Pancreas (tissue), 10 donors: ENCODE measurements around the gene MEOX1. TPM values are rescaled to one million over a fixed set of nuclear protein-coding genes. Genes with fewer than 3 reads are reported as not detected.
A peak's percentile ranks its signal among the peaks of the same experiment; 100 is the strongest.

Experiments
- ATAC-seq, 4 donors: fragments of 200-7000 bp; cut with Tn5 transposase; one replicate each; pipeline versions ENCODE4 v1.8.0 to v1.9.1; 2020; ENCODE audit warnings: mild to moderate bottlenecking in 4 of 4, moderate library complexity in 4 of 4
- DNase-seq, 6 donors: peaks; one replicate each; pipeline ENCODE4 v3.0.0-alpha.2; 2020
- FAIRE-seq: peaks from 2 replicates; lab custom pipeline; 2012; peaks lifted over from hg19 to GRCh38; lab: Jason Lieb, UNC
- H3K27ac ChIP-seq, 4 donors: fragments of 200-600 bp; sonication (generic); 1 replicate in 3 of 4; 2 replicates in 1 of 4; pipeline versions ENCODE4 v1.5.0 to v1.8.0; 2020
- H3K27me3 ChIP-seq, 4 donors: fragments of 200-600 bp; one replicate each; pipeline ENCODE4 v1.8.0; 2021
- H3K36me3 ChIP-seq, 3 donors: fragments of 200-600 bp; sonication (generic) in 1 of 3; one replicate each; pipeline versions ENCODE4 v1.5.0 to v1.8.0; 2020 to 2021
- H3K4me1 ChIP-seq, 3 donors: fragments of 200-600 bp; one replicate each; pipeline ENCODE4 v1.8.0; 2021
- H3K4me3 ChIP-seq, 4 donors: fragments of 200-600 bp; sonication (generic) in 2 of 4; one replicate each; pipeline versions ENCODE4 v1.5.0 to v1.8.0; 2020 to 2021
- H3K9me3 ChIP-seq, 4 donors: fragments of 200-600 bp; one replicate each; pipeline ENCODE4 v1.8.0; 2021
- WGBS, 2 donors: extraction: QIAGEN DNeasy Blood & Tissue Kit; methylation state at CpG; one replicate each; pipeline ENCODE4 v1.1.7; 2013; 5-methylcytosine and 5-hydroxymethylcytosine counted together
- intact Hi-C, 3 donors: fragments of 100-400 bp; cut with DNase I; formaldehyde crosslinking; loops; one replicate each; pipeline versions ENCODE4 v1.11.1 to v1.14.2; 2022
- polyA plus RNA-seq, 2 donors: library from polyadenylated mRNA; stranded (reverse); fragments of 200-250 nt; gene quantifications; one replicate each; pipeline ENCODE4 v1.2.3, GENCODE V29; 2013
- total RNA-seq, 6 donors: library from RNA; stranded (reverse); fragmentation: NEBNext Ultra II Directional in 4 of 6; extraction: Animal tissue kit (Norgen Biotek cat#: 25700) in 4 of 6; gene quantifications; one replicate each; pipeline versions ENCODE4 v1.2.1 to v1.2.4, GENCODE V29; 2021 to 2023
- TF ChIP-seq, protein P1 (sequence below), 4 donors: fragments of 200-600 bp; sonication (generic) in 3 of 4; IDR thresholded peaks; one replicate each; pipeline versions ENCODE4 v1.5.0 to v1.8.0; 2021; ENCODE audit warnings: antibody characterized with exemption in 4 of 4
- donor health status: healthy with polysubstance abuse.
- donor health status: DM: no; HTN: no; CAD: no; lungs with moderate emphysema.
- donor health status: DM: no; HTN: no; CAD: no.
- donor health status: control.
- donor health status: control.
- donor health status: Bipolar disorder and iron deficiency.
- donor health status: DM: yes; HTN: yes; CAD: no.
- donor health status: DM: no; HTN: no; CAD: no.
- donor health status: DM: no; HTN: no; CAD: no.
- donor health status: DM: yes; HTN: yes; CAD: no.

The MEOX1 gene
- total and polyA plus RNA-seq, 8 donors: 0.28 to 4.3 (median 1.1) TPM

DNA sequence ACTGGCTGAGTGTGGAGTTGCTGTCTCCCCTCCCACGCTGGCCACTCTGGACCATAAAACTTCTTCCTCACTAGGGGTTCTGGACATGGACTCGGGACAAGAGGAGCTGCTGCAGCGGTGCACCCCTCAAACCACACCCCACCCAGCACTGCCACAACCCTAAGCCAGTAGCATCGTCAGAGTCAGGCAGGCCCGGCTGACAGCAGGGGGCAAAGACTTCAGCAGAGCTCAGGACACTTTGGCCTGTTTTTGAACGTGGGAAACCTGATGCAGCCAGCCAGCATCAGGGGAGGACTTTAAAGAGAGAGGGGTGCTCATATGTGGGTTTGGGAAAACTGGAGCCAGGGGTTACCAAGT is 9.6 kb downstream of the MEOX1 start:
- intact Hi-C loops: no loop called here
- H3K27me3 ChIP-seq: no peaks in the 10 kb centered on the region
- ATAC-seq (no peak), DNase-seq (no peak), FAIRE-seq (no peak)
- no peaks in the 10 kb centered on the region for H3K9me3 ChIP-seq
- TF ChIP-seq, protein P1, sequence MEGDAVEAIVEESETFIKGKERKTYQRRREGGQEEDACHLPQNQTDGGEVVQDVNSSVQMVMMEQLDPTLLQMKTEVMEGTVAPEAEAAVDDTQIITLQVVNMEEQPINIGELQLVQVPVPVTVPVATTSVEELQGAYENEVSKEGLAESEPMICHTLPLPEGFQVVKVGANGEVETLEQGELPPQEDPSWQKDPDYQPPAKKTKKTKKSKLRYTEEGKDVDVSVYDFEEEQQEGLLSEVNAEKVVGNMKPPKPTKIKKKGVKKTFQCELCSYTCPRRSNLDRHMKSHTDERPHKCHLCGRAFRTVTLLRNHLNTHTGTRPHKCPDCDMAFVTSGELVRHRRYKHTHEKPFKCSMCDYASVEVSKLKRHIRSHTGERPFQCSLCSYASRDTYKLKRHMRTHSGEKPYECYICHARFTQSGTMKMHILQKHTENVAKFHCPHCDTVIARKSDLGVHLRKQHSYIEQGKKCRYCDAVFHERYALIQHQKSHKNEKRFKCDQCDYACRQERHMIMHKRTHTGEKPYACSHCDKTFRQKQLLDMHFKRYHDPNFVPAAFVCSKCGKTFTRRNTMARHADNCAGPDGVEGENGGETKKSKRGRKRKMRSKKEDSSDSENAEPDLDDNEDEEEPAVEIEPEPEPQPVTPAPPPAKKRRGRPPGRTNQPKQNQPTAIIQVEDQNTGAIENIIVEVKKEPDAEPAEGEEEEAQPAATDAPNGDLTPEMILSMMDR (IDR thresholded peaks at IDR 0.05): no peak
- no peak overlapping the region for H3K27ac ChIP-seq
- WGBS, 2 donors: 53 to 66% methylated on average over 6 of the region's 6 CpGs
- no peaks in the 10 kb centered on the region for H3K4me1 ChIP-seq
- no peak overlapping the region for H3K4me3 ChIP-seq
- H3K36me3 ChIP-seq: no peaks in the 10 kb centered on the region

- TF ChIP-seq, protein P1 (IDR thresholded peaks at IDR 0.05): no peak
- no peak overlapping the region for H3K27ac ChIP-seq
- H3K4me1 ChIP-seq: no peaks in the 10 kb centered on the region
- H3K4me3 ChIP-seq: no peak overlapping the region
- FAIRE-seq (no peak), ATAC-seq (no peak), DNase-seq (no peak)
- intact Hi-C loops: no loop called here
- no peaks in the 10 kb centered on the region for H3K36me3 ChIP-seq
- H3K9me3 ChIP-seq: no peaks in the 10 kb centered on the region
- H3K27me3 ChIP-seq: peaks cover 0 to 3% (median 0%) of the 10 kb centered on the region in 4 donors
- 59 to 67% methylated on average over 8 of the region's 8 CpGs for WGBS, 2 donors
Measured at GRCh38 chr17:43650471-43650870, 11.3 kb downstream of the MEOX1 start.

- no peak for ATAC-seq
- H3K27me3 ChIP-seq: peaks cover 0 to 4% (median 0%) of the 10 kb centered on the region in 4 donors
- intact Hi-C loops: no loop called here
- FAIRE-seq: no peak
- H3K9me3 ChIP-seq: no peaks in the 10 kb centered on the region
- TF ChIP-seq, protein P1 (IDR thresholded peaks at IDR 0.05): no peak
- WGBS, 2 donors: 74 to 87% methylated on average over 7 of the region's 7 CpGs
- no peaks in the 10 kb centered on the region for H3K4me1 ChIP-seq
- no peak overlapping the region for H3K4me3 ChIP-seq
- H3K36me3 ChIP-seq: no peaks in the 10 kb centered on the region
- no peak for DNase-seq
- H3K27ac ChIP-seq: no peak overlapping the region
Measured at GRCh38 chr17:43648916-43649315, 12.8 kb downstream of the MEOX1 start.

- peak in 3 of 4 donors; percentile 64 to 77 (median 65) for ATAC-seq
- peak overlapping the region in 3 of 4 donors; percentile 16 to 50 (median 25) for H3K4me3 ChIP-seq
- FAIRE-seq: no peak
Measured at GRCh38 chr17:43645765-43646481, 15.8 kb downstream of the MEOX1 start.

More at GRCh38 chr17:43645765-43646481, 15.8 kb downstream of the MEOX1 start:
- Histone ChIP-seq H3K27me3 (peaks cover 0 to 4% (median 0%) of the 10 kb centered on the region in 4 donors), H3K4me1 (no peaks in the 10 kb centered on the region), H3K36me3 (no peaks in the 10 kb centered on the region), H3K27ac (peak overlapping the region in 2 of 4 donors; percentile 19 to 50), H3K9me3 (no peaks in the 10 kb centered on the region)
- TF ChIP-seq, protein P1 (IDR thresholded peaks at IDR 0.05): no peak
- DNase-seq: peak; percentile 23 to 70 (median 30)
- 4 to 8% methylated on average over 61 to 72 of the region's 72 CpGs for WGBS, 2 donors
- intact Hi-C loops: no loop called here
